ENCODE measurements around the gene SORCS1.

Gene SORCS1

DNA sequence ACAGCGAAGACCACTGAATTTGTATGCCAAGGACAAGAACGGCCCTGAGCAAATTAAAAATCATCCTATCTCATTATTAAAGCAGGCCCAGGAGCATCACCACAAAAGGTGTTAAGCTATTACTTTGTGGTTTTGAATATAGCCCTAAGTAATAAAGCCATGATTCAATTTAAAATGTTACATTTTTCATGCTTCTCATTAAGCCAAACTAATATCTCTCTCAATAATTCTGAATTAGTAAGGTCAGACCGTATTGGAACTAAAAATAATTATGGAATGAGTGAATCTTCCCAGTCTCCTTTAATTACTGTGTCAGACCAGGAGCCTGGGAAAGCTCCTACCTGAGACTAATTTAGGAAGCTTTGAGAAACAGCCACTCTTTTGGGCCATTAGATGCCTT, 162.4 kb downstream of the SORCS1 start:
- Mint-ChIP-seq H3K4me1 (ENCODE audit: low read depth) (no peaks in the 10 kb centered on the region), H3K27me3 (no peaks in the 10 kb centered on the region), H3K9me3 (peaks cover 5% of the 10 kb centered on the region), H3K27ac (no peak overlapping the region), H3K4me3 (no peak overlapping the region), H3K36me3 (ENCODE audit: low read depth) (no peaks in the 10 kb centered on the region)

DNA sequence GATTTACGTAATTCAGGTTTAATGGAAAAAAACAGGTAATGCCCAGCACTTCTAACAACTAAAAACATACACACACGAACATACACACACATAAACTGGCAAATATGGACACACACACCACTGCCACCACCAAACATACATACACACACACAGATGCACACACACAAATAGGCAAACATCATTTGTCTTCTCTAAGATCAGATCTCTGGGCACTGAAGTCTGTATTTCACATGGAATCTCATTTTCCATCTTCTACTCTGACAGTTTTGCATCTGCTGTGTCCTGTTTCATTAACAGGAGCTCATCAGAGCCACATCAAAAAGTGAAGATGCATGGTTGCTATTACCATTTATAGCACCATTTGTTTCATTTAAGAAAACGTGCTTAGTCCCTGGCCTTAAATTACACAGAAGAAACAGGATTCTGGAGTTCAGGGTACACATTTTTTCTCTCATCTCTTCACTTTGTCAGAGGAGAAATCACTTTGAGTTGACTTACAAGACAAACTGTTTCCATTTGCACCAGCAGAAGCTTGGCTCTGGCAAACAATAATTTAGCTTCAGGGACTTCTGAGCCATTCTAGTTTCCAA, 165.3 kb downstream of the SORCS1 start:
- Mint-ChIP-seq H3K9me3 (peaks cover 13% of the 10 kb centered on the region), H3K36me3 (ENCODE audit: low read depth) (no peaks in the 10 kb centered on the region), H3K27ac (no peak overlapping the region), H3K4me3 (no peak overlapping the region), H3K4me1 (ENCODE audit: low read depth) (no peaks in the 10 kb centered on the region), H3K27me3 (no peaks in the 10 kb centered on the region)

DNA sequence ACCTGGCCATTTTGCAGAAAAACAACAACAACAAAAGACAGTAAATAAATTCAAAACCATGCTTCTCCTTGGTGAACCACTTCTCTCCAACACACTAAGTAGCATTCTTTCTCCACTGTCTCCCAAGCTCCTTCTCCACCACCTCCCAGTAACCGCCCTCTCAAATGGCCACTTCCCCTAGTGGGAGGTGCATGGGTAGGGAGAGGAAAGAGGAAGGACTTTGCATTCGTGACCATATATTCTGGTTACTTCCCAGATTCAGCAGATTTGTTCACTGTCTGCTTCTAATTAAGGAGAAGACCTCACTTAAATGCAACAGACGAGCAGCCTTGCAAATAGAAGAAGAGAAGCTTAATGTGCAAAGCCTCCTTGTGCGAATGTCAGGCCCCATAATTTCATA, 166.8 kb downstream of the SORCS1 start:
- peaks cover 8% of the 10 kb centered on the region for H3K9me3 Mint-ChIP-seq
- no peaks in the 10 kb centered on the region for H3K4me1 Mint-ChIP-seq (ENCODE audit: low read depth)
- H3K4me3 Mint-ChIP-seq = no peak overlapping the region
- H3K27ac Mint-ChIP-seq = no peak overlapping the region
- H3K27me3 Mint-ChIP-seq = no peaks in the 10 kb centered on the region
- no peaks in the 10 kb centered on the region for H3K36me3 Mint-ChIP-seq (ENCODE audit: low read depth)

DNA sequence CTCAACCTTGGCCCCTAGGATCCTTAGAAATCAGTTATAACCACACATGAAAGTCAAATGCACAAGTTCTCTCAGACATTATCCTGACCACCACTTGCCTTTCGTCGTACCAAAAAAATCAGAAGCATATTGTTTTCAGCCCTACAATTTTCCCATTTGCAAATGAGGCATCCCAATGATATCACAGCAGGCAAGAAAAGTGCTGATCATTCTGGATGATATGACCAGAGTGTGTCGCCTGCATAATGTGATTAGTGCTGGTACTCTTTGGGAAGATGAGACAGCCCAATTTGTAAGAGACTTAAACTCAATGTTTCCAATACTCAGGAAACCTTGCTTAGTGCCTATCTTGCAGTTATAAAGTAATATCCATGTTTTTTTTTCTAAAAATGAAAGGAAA, 168.0 kb downstream of the SORCS1 start:
- Mint-ChIP-seq H3K4me1 (ENCODE audit: low read depth) (no peaks in the 10 kb centered on the region), H3K9me3 (peaks cover 8% of the 10 kb centered on the region), H3K27me3 (no peaks in the 10 kb centered on the region), H3K4me3 (no peak overlapping the region), H3K27ac (no peak overlapping the region), H3K36me3 (ENCODE audit: low read depth) (no peaks in the 10 kb centered on the region)

DNA sequence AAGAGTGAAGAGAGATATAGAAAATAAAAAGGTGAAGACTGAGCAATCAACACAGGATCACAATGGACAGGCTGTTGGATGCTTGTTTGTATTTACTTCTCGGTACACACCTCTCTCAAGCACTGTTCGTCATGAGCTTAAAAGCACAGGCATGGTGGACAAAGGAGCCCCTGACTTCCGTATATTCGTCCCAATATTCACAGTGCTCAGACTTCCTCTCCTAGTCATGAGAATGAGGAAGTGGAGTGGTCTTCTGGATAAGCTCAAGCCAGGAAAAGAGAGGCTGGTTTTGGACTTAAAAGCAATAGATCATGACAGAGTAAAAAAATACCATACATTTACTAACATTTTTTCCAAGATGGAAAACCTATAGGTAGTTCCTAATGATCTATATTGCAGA, 172.5 kb downstream of the SORCS1 start:
- Mint-ChIP-seq H3K36me3 (ENCODE audit: low read depth) (no peaks in the 10 kb centered on the region), H3K27me3 (no peaks in the 10 kb centered on the region), H3K27ac (no peak overlapping the region), H3K4me1 (ENCODE audit: low read depth) (no peaks in the 10 kb centered on the region), H3K9me3 (peaks cover 8% of the 10 kb centered on the region), H3K4me3 (no peak overlapping the region)

DNA sequence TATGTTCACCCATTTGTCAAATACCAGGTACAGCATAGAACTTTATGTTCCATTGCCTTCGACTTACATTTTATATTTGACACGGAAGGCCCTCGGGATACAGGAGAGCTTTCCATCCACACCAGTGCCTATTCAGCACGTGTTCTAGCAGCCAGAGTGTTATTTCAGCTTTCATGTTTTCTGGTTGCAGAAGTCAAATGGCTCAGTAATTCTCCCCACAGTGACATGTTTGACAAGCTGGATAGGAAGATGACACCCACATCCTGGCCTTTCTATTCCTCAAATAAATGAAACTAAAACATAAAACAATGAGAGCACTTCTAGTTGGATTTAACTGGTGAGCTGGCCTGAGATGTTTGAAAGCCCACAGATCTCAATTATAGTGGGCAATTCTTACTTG, 173.4 kb downstream of the SORCS1 start:
- peaks cover 8% of the 10 kb centered on the region for H3K9me3 Mint-ChIP-seq
- H3K27me3 Mint-ChIP-seq = no peaks in the 10 kb centered on the region
- H3K4me1 Mint-ChIP-seq (ENCODE audit: low read depth) = no peaks in the 10 kb centered on the region

DNA sequence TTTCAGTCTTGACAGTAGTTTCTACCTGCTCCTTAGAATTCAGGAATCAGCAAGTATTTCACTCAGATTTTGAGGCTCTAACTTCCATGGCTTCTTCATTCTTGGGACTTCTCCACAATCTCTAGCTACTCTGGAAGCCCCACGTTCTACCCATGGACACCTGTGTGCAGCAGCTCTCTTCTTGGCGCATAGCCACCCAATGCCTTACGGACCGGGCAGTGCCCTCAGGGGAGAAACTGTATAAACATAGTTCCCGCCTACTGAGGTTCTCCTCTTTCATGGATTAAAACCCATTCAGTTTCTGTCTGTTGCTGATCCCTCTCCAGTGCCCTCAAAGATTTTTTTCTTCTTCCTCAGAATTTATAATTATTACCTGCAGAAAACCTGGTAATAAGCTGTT, 177.1 kb downstream of the SORCS1 start:
- no peak overlapping the region for H3K27ac Mint-ChIP-seq
- H3K36me3 Mint-ChIP-seq (ENCODE audit: low read depth) = no peaks in the 10 kb centered on the region
- H3K9me3 Mint-ChIP-seq = no peaks in the 10 kb centered on the region
- no peaks in the 10 kb centered on the region for H3K4me1 Mint-ChIP-seq (ENCODE audit: low read depth)
- no peaks in the 10 kb centered on the region for H3K27me3 Mint-ChIP-seq
- no peak overlapping the region for H3K4me3 Mint-ChIP-seq

More for the DNA sequence above, 173.4 kb downstream of the SORCS1 start:
- Mint-ChIP-seq H3K4me3 (no peak overlapping the region), H3K36me3 (ENCODE audit: low read depth) (no peaks in the 10 kb centered on the region), H3K27ac (no peak overlapping the region)

DNA sequence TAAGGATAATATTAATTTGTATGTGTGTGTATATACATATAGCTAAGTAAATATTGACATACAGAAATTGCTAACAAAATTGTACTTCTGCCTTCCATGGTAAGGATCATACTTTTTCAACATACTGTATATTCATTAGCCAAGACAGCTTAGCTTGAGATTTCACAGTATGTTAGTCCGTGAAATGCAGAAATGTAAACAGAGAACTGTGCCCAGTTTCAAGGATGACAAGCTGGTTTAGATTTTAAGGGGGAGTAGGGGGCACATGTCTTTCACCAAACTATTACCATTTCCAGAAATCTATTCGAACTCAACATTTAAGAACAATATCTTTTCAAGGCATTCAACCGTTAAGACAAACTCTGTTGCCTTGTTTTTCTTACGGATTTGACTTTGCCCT, 182.2 kb downstream of the SORCS1 start:
- no peak overlapping the region for H3K4me3 Mint-ChIP-seq
- no peak overlapping the region for H3K27ac Mint-ChIP-seq
- H3K27me3 Mint-ChIP-seq = no peaks in the 10 kb centered on the region

DNA sequence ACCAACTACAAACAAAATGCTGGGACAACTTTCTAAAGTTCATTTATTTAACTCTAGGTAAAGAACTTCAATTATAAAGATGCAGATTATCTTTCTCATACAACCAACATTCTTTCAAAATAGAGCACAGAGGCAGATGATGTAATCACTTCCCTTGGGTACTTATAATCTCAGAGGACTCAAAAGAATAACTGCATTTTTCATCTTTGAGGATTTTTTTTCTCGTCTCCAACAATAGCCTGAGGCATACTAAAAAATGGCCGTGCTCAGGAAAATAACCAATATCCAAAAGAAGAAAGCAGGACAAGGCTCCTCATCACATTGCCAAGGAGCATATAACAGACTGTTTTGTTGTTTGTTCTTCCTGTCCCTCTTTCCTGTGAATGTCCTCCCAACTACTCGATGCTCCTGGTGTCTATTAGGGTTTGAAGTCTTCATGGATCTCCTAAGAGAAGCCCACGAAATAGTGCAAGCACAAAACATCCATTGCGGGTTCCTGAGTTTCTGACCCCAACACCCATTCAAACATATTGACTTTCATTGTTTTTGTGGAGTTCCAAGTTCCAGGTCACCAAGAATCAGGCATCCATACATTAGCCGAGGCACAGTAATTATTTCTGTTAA, 182.9 kb downstream of the SORCS1 start:
- Mint-ChIP-seq H3K4me3 (no peak overlapping the region), H3K27ac (no peak overlapping the region), H3K36me3 (ENCODE audit: low read depth) (no peaks in the 10 kb centered on the region), H3K4me1 (ENCODE audit: low read depth) (no peaks in the 10 kb centered on the region), H3K27me3 (no peaks in the 10 kb centered on the region), H3K9me3 (no peaks in the 10 kb centered on the region)

More for the DNA sequence above, 182.2 kb downstream of the SORCS1 start:
- no peaks in the 10 kb centered on the region for H3K4me1 Mint-ChIP-seq (ENCODE audit: low read depth)
- no peaks in the 10 kb centered on the region for H3K9me3 Mint-ChIP-seq
- H3K36me3 Mint-ChIP-seq (ENCODE audit: low read depth) = no peaks in the 10 kb centered on the region

DNA sequence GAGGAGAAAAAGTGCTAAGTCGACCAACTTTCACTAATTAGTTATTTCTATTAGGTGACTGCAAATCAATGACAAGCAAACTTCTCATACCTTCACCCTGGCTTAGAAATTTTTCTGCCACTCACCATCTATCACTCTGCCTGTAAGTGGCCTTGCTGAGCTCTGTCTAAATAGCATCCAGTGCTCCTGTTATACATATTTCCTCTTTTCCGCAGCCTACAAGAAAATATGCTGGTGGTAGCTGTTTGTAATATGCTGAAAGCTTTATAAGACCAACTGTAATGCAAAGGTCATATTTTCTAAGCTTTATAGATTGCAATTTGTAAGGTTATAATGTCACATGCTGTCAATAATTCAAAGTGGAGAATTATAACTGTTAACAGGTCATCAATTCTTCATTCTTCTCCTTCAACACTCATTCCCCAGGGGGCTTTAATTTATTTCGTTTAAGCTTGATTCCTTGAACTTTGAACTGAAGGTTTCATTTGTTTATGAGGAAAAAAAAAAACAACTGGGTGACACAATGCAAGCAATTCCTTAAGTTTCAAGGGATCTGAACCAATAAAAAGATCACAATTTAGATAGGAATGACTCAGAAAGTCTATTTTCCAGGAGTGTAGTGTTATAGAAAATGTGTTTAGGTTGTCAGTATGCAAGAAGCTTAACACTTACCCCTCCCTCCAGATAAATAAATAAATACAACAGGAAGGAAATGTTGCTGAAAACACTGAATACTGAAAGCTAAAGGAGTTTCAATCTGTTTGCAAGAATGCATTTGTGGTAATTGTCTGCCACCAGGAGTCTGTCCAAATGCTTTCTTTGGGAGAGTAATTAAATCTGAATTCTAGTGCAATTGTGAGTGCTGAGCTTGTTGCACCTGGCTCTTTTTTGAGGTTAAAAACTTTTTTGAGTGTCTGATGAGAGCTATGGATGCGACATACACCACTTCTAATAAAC, 183.7 kb downstream of the SORCS1 start:
- Mint-ChIP-seq H3K36me3 (ENCODE audit: low read depth) (no peaks in the 10 kb centered on the region), H3K4me1 (ENCODE audit: low read depth) (no peaks in the 10 kb centered on the region), H3K9me3 (no peaks in the 10 kb centered on the region), H3K27me3 (no peaks in the 10 kb centered on the region), H3K4me3 (no peak overlapping the region), H3K27ac (no peak overlapping the region)

DNA sequence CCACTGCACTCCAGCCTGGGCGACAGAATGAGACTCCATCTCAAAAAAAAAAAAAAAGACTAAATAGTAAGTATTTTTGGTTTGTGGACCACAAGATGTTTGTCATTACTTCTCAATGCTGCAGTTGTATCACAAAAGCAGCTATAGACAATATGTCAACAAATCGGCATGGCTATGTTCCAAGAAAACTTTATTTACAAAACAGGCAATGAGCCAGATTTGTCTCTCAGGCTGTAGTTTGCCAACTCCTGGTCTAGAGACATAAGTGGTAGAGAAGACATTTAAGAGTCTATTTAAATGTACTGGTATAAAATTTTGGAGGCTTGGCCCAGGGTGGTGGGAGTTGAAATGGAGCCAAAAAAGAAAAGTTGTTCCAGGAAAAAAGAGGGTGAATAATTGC, 185.8 kb downstream of the SORCS1 start:
- Mint-ChIP-seq H3K36me3 (ENCODE audit: low read depth) (no peaks in the 10 kb centered on the region), H3K4me3 (no peak overlapping the region), H3K9me3 (no peaks in the 10 kb centered on the region), H3K27me3 (no peaks in the 10 kb centered on the region), H3K27ac (no peak overlapping the region), H3K4me1 (ENCODE audit: low read depth) (no peaks in the 10 kb centered on the region)

DNA sequence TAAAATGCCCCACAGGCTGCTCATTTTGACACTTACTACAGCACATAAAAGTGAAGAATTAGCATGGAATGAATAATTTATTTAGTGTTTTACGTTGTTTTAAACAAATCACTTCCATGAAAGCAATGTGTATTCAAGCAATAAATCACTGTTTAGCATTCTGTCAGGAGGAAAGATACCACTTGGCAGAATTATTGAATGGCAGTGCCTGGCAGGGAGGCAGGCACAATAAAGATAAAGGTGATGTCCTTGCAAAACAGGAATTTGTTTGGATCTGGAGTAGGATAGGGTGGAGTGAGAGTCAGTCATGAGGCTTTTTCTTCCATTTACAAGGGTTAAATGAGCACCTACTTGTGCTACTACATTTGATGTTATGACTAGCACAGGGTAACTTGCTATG, 190.8 kb downstream of the SORCS1 start:
- H3K27ac Mint-ChIP-seq = no peak overlapping the region
- H3K9me3 Mint-ChIP-seq = peaks cover 4% of the 10 kb centered on the region
- no peaks in the 10 kb centered on the region for H3K27me3 Mint-ChIP-seq
- no peak overlapping the region for H3K4me3 Mint-ChIP-seq
- H3K4me1 Mint-ChIP-seq (ENCODE audit: low read depth) = no peaks in the 10 kb centered on the region
- no peaks in the 10 kb centered on the region for H3K36me3 Mint-ChIP-seq (ENCODE audit: low read depth)

DNA sequence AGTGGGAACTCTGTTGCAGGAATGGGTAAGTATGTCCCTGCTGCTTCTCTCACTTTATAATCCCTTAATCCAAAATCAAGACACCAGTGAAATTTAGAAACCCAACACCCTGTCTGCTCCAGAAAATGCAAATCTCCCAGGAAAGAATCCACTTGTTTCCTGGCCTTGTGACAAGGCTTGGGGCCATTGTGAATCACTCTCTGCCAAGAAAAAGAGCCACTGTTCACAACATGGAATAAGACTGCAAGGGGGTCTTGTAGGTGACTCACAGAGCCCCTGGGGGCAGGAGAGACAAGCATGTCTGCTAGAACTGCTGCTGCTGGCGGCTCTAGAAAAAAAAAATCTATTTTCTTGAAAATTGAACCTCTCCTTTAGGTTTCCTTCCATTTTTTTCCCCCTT, 191.2 kb downstream of the SORCS1 start:
- Mint-ChIP-seq H3K9me3 (peaks cover 4% of the 10 kb centered on the region), H3K4me3 (no peak overlapping the region), H3K27ac (no peak overlapping the region), H3K36me3 (ENCODE audit: low read depth) (no peaks in the 10 kb centered on the region), H3K4me1 (ENCODE audit: low read depth) (no peaks in the 10 kb centered on the region), H3K27me3 (no peaks in the 10 kb centered on the region)

DNA sequence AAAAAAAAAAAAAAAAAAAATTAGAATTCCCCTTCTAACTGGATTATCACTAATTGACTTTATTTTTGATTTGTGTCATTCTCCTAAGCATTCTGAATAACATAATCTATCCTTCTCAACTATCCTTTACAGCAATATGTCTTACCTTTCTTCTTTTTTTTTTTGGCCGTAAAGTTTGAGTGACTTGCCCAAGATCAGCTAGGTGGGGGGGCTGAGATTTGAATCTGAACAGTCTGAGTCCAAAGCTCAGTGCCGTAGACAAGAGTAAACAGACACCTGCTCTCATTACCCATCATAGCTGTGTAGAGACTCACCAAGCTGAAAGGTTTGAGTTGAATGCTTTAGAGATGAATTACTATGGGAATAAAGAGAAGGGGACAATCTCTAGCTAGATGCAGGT, 192.1 kb downstream of the SORCS1 start:
- H3K27me3 Mint-ChIP-seq = no peaks in the 10 kb centered on the region
- peaks cover 4% of the 10 kb centered on the region for H3K9me3 Mint-ChIP-seq
- H3K4me1 Mint-ChIP-seq (ENCODE audit: low read depth) = no peaks in the 10 kb centered on the region
- H3K4me3 Mint-ChIP-seq = no peak overlapping the region
- no peak overlapping the region for H3K27ac Mint-ChIP-seq
- no peaks in the 10 kb centered on the region for H3K36me3 Mint-ChIP-seq (ENCODE audit: low read depth)

DNA sequence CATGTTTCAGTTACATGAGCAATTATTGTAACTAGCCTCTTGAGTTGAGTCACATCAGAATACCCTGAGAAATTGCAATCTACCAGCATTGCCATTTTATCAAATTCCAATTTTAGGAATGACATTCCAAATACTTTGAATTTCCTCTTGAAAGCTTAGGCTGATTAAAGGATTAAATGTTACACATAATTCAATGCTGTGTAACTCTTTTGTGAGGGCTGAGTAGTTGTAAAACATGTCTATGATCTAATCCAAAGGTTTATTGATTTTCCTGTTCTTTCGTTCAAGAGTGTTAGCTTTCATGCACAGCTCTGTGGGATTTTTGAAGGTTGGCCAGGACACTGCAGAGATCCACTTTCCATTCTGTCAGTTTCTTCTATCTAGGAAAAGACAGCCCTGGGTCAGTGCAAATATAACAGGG, 193.1 kb downstream of the SORCS1 start:
- no peaks in the 10 kb centered on the region for H3K4me1 Mint-ChIP-seq (ENCODE audit: low read depth)
- no peaks in the 10 kb centered on the region for H3K27me3 Mint-ChIP-seq
- H3K27ac Mint-ChIP-seq = no peak overlapping the region
- H3K4me3 Mint-ChIP-seq = no peak overlapping the region
- H3K9me3 Mint-ChIP-seq = peaks cover 4% of the 10 kb centered on the region
- H3K36me3 Mint-ChIP-seq (ENCODE audit: low read depth) = no peaks in the 10 kb centered on the region
